Measurements from ENCODE around the gene NFATC1. TPM values are rescaled to one million over a fixed set of nuclear protein-coding genes. Genes with fewer than 3 reads are reported as not detected.

NFATC1 gene
- total RNA-seq, 1 experiment from 2014 or later = 6.8 TPM

DNA sequence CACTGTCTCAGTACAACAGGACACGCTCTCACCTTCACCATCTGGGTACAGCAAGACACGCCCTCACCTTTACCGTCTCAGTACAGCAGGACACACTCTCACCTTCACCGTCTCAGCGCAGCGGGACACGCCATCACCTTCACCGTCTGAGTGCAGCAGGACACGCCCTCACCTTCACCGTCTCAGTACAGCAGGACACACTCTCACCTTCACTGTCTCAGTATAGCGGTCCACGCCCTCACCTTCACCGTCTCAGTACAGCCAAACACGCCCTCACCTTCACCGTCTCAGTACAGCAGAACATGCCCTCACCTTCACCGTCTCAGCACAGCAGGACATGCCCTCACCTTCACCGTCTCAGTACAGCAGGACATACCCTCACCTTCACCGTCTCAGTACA is 174.0 kb downstream of the NFATC1 start:
- DNase-seq (ENCODE audit: low spot score) = no peak
- in situ Hi-C loops (cut with HindIII; ENCODE audit: low sequenced_read_pairs) = no loop called here

DNA sequence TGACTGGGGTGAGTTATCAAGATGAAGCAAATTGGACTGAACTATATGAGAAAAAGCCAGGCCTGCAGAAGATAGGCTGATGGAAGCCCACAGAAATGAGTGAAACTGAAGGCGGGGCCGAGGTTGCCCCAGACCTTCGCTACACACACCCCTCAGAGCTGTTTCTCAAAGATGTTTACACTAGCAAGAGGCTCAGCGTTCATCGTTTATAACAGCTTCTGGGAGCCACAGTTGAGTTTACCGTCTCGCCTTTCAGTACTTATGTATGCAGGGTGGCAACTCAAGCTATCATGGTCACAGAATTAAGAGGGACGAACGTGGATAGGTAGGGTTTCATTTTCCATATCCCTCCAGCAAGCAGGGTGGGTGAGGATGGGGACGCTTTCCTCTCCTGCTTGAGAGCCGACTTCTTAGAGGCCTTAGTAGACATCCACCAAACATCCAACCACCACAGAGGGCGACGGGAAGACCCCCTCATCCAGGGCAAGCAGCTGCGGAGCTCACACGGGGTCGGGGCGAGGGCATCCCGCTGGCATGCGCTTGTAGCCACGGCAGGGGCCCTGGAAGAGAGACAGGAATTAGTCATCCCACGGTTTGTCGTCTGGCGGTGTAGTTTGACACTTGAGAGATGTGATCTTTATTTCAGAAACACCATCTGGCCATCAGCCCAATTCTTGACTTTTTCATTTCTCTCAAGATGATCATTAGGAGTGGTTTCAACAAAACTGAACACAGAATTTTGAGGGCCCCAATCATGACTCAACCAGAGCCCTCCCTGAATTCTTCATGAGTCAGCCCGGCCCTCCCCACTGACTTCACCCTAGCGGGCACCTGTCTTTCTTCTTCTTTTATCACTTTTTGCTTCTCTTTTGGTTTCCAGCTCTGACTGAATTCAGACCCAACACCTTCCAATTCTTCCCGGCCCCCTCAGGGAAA is 174.8 kb downstream of the NFATC1 start:
- DNase-seq (ENCODE audit: low spot score) = no peak
- in situ Hi-C loops (cut with HindIII; ENCODE audit: low sequenced_read_pairs) = no loop called here

DNA sequence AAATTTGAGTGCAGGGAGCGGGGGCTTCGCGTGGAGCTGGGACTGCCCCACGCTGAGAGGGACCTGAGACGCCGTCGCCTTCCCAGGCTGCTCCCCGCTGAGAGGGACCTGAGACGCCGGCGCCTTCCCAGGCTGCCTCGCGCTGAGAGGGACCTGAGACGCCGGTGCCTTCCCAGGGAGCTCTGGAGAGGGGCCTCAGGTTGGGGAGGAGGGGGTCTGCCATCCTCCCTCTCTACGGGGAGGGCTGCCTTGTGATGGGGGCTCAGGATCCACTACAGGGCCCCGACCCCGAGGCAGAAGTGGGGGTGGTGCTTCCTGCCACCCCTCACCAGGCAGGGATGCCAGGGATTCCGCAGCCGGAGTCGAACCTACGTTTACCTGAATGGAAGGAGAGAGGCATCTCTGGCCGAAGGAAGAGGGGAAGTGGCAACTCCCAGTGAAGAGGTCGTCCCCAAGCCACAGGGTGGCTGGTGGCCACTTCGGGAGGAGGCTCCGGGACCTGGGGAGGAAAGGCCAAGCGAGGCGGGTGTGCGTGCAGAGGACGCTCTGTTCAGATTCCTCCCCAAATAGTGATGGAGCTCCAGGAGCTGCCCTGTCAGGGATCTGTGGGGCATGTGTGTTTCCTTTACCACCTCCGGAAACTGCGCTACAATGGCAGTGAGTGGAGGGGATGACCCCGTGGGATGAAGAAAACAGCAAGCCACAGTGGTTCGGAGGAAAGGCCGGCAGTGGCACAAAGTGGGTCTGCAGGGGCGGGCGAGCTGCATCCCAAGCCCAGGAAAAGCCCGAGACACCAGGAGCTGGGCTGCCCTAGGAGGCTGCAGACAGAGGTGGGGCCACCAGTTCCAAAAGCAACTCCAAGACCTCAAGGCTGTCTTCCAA is 175.7 kb downstream of the NFATC1 start:
- DNase-seq (ENCODE audit: low spot score) = no peak
- in situ Hi-C loops (cut with HindIII; ENCODE audit: low sequenced_read_pairs) = no loop called here

DNA sequence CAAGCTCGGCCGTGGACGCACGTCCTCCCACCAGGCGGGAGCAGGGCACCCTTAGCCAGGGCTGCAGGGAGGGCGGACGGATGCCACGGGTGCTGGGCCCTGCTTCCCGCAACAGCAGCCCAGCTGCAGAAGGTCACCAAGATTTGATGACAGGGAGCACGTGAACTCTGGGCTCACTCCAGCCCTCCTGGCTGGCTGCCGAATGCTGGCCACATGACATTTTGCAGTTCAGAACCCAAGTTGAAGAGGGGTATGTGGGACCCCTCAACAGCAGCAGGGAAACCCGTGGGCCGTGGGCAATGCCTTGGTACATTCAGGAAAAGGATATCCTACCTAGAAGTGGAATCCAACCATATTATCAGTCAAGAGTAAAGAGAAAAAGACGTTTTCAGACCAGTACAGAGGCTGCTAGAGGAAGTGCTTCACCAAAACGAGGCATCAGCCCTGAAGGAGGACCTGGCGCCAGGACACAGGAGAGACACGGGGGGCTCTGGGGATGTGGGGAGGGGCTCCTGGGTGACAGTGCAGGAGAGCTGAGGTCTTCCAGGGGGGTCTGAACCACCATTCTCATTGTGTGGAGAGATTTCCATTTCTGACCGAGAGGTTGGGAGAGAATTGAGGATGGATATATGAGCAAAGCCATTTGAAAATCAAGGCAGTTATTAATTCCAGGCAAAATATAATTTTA is 176.5 kb downstream of the NFATC1 start:
- DNase-seq (ENCODE audit: low spot score) = no peak
- in situ Hi-C loops (cut with HindIII; ENCODE audit: low sequenced_read_pairs) = no loop called here

DNA sequence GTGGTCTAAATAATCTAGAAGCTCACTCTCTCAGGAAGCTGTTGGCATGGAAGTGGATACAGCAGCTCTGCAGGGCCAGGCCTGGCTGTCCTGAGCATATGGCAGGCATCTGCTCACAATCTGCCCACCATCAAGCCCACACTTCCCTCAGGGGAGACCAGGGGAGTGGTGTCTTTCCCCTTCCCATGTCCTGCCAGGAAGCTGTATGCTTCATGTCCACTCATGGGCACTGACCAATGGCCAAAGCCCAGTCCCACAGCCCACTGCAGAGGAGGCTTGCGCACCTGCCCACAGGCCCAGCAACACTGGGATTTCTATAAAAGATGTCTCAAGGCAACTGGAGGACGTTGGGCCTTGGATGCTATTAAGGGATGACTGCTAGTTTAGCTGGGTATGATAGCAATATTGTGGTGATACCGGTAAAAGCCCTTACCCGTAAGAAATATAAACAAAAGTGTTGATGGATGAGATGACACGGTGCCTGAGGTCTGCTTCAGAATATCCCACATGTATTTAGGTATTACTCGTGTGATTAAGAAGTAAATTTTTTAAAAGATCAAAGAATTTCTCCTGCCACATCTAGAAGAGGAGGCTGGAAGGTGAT is 177.2 kb downstream of the NFATC1 start:
- DNase-seq (ENCODE audit: low spot score) = no peak
- in situ Hi-C loops (cut with HindIII; ENCODE audit: low sequenced_read_pairs) = no loop called here

DNA sequence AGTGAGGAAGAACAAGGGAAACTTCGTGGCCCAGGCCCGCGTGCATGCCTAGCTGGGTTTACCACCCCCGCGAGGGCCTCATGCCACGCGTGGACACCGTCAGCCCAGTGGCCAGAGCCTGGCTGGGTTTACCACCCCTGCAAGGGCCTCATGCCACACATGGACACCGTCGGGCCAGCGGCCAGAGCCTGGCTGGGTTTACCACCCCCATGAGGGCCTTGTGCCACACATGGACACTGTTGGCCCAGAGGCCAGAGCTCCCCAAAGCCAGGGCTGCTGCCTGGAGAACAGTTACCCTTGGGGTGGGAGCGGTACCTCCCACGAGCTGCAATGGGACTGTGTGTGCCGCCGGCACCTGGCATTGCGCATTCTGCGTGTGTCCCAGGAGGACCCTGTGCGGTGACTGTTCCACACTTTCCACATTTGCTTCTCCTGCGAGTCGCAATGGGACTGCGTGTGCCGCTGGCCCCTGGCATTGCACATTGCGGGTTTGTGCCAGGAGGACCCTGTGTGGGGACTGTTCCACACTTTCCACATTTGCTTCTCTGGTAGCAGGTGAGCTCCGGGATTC is 178.3 kb downstream of the NFATC1 start:
- DNase-seq (ENCODE audit: low spot score) = no peak
- in situ Hi-C loops (cut with HindIII; ENCODE audit: low sequenced_read_pairs) = no loop called here

DNA sequence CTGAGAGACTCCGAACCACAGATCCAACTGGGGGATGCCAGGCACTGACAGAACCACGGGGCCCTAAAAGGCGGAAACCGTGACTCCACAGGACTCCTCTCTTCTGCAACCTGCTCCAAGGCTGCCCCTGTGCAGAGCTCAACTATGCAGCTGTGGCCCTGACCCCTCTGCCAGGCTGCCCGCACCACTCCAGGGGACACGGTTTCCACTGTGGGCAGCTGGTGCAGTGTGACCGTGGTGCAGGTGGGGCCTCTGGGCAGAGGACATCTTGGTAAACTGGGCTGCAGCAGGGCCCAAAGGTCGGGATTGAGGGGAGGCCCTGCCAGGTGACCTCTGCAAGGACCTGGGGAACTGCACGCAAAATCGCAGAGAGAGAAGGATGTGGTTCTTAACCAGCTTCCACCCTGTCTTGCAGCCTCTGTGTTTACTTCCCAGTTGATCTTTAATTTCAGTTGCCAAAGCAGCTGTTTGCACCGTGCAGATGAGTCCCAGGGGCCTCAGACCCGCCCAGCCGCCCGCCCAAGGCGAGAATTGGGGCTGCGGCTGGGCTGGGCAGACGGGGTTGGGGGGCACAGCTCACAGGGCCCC is 179.3 kb downstream of the NFATC1 start:
- DNase-seq (ENCODE audit: low spot score) = no peak
- in situ Hi-C loops (cut with HindIII; ENCODE audit: low sequenced_read_pairs) = no loop called here

DNA sequence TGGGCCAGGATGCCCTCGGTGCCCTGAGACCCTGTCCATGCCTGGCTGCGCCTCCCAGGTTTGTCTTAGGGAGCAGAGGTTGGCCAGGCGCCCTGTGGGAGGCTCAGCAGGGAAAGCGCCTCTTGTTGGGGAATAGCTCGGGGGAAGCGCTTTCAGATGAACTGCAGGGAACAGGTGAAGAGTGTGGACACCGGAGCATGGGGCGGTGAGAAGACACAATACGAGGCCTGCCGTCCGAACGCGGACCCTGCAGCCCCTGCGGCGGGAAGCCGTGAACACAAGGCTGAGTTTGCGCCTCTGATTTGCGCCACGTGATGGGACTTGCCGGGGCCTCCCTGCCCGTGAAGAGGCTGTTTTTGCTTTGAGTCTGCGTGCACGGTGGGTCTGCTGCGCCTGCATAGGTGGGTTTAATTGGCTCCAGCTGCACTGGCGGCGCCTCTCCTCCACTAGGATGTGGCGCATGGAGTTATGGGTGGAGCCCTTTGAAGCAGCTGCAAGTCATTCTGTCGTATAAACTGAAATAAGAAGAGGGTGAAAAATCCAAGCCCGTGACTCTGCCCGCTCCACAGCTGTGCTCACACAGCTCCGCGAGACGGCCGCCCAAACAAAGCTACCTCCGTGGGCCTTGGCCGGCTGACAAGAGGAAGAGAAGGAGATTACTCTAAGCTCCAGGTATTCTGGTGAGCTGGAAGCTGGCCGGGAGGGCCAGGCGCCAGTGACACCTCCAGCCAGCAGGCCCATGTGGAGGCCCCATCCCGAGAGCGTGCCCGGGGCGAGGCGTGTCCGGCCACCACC is 180.4 kb downstream of the NFATC1 start:
- DNase-seq (ENCODE audit: low spot score) = no peak
- in situ Hi-C loops (cut with HindIII; ENCODE audit: low sequenced_read_pairs) = no loop called here

DNA sequence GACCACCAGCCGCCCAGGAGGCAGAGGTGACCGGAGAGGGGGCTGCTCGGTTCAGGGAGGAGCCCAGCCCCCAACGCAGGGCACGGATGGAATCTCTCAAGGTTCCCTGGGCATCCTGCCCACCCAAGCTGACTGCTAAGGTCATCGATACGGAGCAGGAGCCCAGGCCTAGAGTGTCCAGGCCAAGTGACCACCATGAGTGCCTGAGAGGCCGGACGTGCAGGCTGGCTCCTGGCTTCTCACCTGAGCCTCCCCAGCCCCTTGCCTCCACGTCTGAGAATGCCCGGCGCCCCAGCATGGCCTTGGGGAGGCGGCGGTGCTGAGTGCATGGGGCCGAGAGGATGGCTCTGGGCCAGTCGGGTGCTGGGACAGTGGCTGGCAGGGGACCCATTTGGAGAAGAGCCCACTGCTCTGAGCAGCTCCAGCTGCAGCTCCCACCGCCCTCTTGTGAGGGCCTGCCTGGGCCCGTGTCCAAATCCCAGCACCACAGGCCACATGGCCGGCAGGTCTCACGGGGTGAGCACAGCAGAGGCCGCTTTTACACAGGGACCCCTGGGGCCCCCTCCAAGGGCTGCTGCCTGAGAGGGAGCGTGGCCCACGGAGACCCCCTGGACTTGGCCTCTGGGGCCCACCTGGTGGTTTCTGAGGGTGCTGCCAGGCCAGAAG is 181.1 kb downstream of the NFATC1 start:
- in situ Hi-C loops (cut with HindIII; ENCODE audit: low sequenced_read_pairs) = no loop called here
- DNase-seq (ENCODE audit: low spot score) = peak; percentile 17

DNA sequence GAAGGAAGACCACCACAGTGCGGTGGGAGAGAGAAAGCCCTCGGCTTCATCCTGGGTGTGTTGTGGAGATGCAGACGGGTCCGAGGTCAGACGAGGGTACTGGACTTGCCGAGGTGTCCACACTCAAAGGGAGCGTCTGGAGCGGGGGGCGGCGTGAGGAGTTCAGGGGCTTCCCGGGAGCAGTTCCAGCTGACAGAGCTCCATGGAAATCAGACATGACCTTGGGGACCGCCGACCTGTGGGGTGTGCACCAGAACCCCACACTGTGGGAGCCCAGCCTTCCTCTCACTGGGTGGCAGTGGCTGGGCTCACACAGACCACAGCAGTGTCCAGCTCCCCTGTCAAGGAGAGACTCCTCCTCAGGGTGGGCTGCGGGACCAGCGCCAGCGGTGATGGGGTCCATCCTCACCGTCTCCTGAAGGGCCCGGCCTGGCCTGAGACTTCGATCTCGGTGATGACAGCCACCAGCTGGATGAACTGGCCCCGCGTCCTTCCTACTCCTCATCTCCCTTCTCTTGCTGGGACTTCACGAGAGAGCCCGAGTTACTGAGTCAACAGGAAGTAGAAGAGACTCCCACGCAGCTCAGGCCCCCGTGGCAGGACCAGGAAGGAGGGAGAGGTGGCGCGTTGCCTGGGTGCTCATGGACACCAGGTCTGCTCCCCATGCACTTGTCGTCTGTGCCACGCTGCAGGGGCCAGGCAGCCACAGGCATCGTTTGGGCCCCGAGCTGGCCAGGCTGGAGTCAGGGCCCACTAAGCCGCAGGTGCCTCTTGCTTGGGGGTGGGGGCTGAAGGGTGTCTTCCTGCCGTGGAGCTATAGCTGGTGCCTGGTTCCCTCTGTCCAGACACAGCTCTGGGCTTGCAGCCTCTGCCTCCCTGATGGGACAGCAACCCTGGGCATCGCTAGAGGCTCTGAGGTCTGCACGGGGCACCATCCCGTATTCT is 182.0 kb downstream of the NFATC1 start:
- in situ Hi-C loops (cut with HindIII; ENCODE audit: low sequenced_read_pairs) = no loop called here
- DNase-seq (ENCODE audit: low spot score) = no peak

DNA sequence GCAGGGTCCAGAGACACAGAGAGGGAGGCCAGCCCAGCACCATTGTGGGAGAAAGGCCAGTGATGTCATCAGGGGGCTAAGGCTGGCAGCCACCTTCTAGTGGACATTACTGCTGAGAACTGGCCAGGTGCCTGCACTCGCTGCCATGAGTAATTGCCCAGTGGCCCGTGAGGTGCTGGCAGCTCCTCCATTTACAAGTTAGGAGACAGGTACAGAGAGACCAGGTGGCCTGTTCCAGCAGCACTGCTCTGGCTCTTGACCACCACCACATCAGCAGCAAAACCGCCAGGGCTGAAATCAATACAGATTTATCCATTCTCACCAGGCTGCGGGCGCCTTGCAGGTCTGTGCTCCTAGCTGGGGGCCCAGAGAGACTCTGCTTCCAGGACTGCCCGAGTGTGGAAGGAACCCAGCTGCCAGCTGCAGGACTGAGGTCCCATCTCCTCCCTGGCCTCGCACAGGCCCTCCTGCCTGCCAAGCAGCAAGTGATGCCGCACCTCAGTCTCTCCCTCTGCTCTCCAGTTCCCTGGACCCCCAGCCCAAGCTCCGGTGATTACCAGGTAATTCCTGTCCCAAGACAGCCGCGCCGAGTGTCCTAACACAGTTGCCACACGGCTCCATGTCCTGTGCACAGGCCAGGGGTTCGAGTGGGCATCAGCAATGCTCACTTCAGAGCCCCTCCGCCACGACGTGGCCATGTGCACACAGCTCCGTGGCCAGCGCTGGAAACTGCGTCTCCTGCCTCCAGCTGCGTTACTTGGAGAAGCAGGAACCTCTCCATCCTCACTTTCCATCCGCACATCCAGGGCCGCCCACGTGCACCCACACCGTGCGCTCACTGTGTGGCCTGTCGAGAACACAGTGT is 182.9 kb downstream of the NFATC1 start:
- in situ Hi-C loops (cut with HindIII; ENCODE audit: low sequenced_read_pairs) = no loop called here
- DNase-seq (ENCODE audit: low spot score) = no peak
